AML-193 (cell line): ENCODE results near the gene CLUH.
A peak's percentile ranks its signal among the peaks of the same experiment; 100 is the strongest.

ENCODE experiments used
- DNase-seq, 2 experiments: peaks; one replicate each; lab custom pipeline; 2025; lab: John Stamatoyannopoulos, UW

CLUH gene

GRCh38 chr17:2721603-2722002 lies 10.0 kb upstream of the CLUH start:
- DNase-seq, result no peak

DNA sequence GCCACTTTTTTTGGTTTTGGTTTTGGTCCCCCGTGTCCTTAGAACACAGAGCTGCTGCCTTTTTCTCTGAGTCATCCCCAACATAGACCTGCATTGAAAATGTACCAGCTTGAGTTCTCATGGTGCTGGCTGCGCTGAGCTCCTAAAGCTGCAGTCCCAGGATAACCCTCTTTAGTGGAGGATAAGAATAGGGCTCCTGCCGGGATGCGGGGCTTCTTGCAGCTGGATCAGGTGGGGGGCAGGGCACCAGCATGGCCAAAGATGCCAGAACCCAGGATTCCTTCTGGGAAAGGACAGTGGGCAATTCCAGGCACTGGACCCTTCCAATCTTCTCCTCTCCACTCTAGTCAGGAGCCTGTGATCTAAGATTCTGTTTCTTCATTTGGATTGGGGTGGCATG lies 8.3 kb upstream of the CLUH start:
- no peak for DNase-seq

DNA sequence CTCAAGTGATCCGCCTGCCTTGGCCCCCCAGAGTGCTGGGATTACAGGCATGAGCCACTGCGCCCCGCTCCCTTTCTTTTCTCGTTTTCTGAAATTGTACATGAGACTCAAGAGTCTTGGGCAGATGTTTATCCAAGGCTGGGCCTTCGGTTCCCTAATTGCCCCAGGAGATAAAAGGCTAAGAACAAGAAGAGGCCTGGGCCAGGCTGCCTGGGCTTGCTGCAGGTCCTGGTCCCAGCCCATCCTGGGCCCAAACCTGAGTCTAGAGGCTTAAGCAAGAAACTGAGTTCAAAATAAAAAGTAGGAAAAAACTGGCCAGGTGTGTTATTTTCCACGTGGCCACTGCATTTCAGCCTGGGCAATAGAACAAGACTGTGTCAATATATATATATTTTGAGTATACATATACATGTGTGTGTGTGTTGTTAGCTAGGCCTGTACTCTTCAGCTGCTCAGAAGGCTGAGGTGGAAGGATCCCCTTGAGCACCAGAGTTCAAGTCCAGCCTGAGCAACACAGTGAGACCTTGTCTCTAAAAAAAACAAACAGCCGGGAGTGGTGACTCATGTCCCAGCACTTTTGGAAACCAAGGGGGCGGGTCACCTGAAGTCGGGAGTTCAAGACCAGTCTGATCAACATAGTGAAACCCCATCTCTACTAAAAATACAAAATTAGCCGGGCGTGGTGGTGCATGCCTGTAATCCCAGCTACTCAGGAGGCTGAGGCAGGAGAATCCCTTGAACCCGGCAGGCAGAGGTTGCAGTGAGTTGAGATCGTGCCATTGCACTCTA lies 6.8 kb upstream of the CLUH start:
- no peak for DNase-seq

- no peak for DNase-seq
Observed at GRCh38 chr17:2716649-2717048, 5.1 kb upstream of the CLUH start.

- no peak for DNase-seq
Observed at GRCh38 chr17:2713881-2714280, 2.3 kb upstream of the CLUH start.

GRCh38 chr17:2712300-2713043 lies 908 bp upstream of the CLUH start:
- no peak for DNase-seq

DNA sequence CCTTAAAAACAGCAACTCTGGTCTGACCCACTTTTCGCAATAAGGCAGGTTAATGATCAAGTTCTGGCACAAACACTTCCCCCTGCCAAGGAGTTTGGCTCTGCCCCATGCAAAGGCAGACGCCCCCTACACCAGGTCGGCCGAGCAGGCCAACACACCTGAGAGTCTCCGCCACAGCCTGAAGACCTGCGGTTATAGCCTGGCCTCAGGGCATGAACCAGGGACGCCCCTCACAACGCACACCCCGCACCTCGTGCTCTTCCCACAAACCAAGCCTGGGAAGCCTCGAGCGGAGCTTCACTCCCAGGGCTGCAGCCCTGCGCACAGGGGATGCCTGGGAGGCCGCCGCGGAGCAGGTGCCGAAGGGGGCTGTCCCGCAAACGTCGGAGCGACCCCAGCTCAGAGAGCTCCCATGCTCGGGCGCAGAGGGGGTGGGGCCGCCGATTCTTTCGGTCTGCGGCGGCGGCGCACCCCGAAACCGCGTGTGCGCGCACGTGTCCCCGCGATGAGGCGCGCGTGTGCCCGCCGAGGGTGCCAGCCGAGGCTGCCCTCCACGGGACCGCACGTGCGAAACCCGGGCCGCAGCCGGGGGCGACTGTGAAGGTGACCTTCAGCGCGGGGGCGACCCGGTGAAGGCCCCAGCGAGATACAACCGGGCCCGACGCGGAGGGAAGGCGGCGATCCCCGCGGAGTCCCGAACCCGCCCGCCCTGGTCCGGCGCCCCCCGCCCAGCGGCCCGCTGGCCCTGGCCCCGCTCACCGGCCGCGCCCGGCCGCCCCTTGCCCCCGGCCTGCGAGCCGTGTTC lies 559 bp downstream of the CLUH start:
- DNase-seq, result peak in 1 of 2 experiments; percentile 3

DNA sequence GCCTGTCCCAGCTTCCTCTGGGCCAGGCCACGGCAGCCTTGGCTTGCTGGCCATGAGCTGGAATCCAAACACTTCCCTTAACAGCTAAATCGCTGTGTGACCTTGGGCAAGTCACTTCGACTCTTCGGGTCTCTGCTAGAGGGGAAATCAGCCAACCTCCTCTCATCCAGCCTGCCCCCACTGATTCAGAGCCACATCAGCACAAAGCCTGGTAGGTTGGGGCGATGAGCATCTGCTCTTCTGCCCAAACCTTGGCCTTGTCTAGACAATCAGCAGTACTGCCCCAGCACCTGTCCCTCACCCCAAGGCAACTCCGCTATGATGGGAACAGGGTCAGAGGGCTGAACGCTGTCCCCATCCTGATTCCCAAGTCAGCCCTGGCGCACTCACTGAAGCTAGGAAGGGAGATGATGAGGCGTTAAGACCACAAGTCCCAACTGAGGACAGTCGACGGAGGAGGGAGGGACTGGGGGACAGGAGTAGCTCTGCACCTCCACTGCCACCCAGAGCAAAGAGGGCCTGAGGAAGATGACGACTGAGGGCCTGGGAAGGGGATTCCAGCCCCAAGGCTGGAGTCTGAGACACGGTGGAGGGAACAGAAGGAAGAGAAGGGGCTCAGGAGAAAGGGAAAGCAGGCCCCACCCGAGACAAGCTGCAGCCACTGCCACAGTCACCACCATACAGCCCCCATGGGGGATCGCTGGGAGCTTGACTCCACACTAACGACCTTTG lies 1.3 kb downstream of the CLUH start:
- DNase-seq, result no peak

DNA sequence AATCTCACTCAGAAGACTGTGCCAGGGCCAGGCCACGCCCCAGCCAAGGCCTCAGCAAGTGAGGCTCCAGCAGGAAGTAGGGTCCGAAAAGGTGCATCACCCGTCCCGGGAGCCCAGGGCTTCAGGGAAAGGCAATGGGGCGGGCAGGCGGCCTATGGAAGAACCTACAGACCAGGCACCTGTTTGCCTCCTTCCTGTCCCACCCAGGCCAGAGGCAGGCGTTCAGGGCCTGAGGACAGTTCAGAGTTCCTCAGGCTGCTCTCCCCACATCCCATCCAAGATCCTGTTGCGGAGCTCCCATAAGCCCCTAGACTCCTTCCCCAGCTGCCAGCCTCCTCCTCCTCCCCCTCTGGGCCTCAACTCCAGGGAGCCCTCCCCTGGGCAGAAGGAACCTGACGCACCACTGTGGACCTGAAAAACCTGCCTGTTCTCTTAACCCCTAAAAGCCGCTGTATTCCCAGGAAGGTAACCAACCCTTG lies 2.3 kb downstream of the CLUH start:
- peak in 1 of 2 experiments; percentile 18 for DNase-seq

DNA sequence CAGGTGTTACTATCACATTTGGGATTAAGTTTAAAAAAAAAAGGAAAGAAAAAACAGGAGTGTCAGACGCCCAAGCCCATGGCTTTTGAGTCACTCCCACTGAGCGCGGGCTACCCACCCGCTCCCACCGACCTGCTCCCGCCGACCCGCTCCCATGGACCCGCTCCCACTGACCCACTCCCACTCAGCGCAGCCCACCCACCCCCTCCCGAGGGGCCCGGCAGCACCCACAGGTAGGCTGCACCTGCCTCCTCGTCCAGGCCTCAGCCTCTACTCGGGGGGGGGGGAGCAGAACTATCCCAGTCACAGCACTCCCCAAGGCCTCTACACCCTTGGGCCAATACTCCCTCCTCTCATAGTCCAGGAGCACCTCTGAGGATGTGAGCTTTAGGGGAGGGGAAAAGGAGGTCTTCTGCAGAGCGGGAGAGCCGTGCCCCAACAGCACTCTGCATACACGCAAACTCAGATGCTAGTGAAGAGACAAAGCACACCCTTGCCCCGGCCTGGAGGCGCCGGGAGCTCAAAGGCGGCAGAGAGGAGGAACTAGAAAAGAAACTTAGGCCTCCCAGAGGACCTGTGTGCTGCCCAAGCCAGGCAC lies 2.9 kb downstream of the CLUH start:
- peak in 1 of 2 experiments; percentile 19 for DNase-seq

GRCh38 chr17:2707721-2708584 lies 3.6 kb downstream of the CLUH start:
- DNase-seq, result no peak

GRCh38 chr17:2706911-2707510 lies 4.6 kb downstream of the CLUH start:
- DNase-seq, result no peak

DNA sequence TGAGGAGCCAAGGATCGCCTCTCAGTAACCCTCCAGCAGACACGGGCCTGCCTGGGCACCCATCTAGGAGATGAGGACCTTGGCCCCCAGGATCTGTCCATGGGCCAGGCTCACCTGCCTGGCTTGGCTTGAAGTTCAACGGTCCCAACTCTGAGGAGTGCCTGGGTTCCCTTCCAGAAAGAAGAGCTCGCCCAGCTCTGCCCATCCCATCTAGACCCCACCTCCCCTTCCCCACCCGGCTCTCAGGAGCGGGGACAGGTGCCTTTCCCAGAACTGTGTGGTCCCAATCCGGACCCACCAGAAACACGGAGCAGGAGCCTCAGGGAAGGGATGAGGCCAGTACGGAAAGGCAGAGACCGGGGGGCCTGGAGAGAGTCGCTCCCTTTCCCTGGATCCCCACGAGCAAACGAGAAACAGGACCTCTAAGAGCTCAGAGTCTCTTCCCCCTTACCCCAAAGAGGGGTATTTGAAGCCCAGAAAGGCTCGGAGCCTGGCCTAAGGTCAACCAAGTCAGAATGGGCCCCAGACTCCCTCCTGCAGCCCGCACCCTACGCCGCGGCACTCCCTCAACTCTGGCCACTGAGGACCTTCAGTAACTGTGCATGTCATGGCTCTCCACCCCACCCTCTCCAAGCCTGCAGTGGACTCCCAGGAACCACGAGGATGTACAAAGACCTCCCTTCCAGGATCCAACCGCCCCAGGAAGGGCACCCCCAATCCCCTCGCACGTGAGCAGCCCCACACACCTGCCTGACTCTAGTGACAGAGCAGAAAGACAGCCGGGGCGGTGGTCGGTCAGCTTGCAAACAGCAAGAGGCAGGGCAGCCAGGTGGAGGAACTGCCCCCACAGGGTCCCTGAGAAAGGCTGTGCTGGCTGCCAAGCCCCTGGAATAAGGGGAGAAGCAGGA lies 5.4 kb downstream of the CLUH start:
- no peak for DNase-seq

DNA sequence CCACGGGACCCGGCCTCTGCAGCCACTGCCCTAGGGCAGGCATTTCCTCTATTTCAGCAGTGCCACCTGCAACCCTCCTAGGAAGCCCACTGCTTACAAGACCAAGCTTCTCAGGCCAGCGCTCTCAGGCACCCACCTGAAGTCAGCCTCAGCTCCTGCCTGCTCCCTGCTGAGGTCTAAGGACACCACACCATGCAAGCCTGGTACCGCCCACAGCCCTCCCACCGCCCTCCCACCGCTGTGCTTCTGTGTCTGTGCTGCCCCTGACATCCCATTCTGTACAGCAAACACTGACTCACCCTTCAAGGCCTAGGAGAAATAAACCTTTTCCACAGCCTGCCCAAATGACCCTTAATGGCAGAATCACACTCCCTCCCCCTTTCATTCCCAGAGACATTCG lies 6.3 kb downstream of the CLUH start:
- DNase-seq, result no peak

GRCh38 chr17:2704890-2705248 lies 6.7 kb downstream of the CLUH start:
- no peak for DNase-seq

DNA sequence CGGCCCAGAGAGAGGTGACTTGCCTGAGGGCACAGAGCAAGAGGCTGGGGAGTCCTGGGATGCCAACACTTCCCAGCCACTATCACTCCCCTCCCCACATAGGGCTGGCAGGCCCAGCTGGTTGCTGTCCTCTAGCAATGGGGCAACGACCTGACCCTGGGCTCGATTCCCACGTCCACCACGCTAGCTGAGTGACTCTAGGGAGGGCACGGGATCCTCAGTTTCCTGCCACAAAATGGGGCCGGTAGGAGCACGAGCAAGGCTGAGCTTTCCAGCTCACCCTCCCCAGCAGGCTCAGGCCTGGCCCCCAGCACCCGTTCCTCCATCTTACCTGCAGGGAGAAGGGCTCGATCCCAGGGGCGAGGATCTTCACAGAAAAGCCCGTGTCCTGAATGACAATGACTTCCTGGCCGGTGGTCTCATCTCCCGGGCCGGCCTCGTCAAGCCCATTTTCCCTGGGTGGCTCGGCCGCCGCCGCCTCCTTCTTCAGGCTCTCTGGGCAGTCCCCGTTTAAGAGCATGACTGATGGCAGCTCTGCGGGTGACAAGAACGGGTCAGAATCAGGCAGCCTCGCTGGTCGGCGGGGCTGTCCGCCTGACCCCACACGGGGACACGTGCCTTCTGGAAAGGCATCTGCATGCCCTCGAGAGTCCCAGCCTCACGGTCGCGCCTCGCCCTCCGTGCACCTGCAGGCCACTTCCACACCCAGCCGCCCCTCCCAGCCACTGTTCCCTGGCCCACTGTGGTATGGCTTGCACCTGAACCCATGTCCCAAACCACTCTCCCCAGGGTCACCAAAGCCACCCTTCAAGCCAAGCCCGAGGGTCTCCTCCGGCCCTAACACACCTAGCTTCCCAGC lies 7.3 kb downstream of the CLUH start:
- DNase-seq, result no peak

DNA sequence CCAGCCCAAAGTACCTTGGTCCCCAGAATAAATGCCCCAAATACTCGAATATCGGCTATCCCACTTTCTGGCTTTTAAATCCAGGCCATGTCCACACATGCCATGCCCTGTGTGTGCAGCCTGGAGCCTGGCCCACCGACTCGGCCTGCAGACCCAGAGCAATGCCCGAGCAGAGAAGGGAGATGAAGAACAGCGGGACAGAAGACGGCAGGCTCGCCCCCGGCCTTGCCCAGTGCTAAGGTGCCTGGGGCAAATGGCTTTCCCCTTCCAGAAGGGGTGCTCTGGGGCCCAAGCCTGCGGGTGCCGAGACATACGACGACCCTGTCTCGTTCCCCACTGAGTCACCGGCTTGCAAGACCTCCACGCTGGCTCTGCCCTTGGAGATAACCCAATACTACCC lies 8.0 kb downstream of the CLUH start:
- DNase-seq, result no peak

DNA sequence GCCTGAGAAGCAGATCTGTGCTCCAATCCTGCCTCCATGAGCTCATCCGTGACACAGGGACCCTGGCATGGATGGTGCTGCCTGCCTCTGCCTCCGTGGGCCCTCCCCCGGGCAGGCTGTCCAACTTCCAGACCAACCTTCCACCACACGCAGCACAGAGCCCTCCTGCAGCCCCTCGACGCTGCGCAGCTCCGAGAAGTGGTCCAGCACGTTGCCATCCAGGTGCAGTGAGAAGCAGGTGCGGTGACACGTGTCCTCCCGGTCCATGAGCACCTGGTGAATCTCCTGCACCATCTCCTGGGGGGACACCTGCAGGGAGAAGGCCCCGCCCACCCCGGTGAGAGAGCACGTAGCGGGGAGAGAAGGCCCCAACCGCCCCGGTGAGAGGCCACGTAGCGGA lies 8.4 kb downstream of the CLUH start:
- DNase-seq, result no peak
